ENCODE measurements around the gene BET1. TPM values are rescaled to one million over a fixed set of nuclear protein-coding genes. Genes with fewer than 3 reads are reported as not detected.

Gene BET1
- total RNA-seq, 1 experiment from 2014 or later, result 43.2 TPM

DNA sequence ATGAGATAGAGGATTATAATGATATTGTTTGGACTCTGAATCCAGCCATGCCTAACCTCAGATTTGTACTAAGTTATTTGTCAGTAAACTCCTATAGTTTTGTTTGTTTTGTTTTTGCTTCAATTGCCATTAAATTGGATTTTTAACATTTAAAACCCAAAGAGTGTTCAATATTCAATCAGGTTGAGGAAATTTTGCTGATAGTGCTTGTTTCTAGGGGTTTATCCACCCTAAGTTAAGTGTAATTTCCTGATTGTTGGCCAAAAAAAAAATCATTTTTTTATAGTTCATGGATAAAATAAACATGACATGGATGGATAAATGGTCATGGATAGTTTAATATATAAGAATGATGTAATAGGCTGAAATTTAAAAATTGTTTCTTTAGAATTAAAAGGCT lies 11.4 kb upstream of the BET1 start:
- no peak for DNase-seq (ENCODE audit: extremely low read depth, low read depth)

- DNase-seq (ENCODE audit: extremely low read depth, low read depth), result no peak
Measured at GRCh38 chr7:94012746-94013145, 8.6 kb upstream of the BET1 start.

GRCh38 chr7:94011714-94012353 lies 7.7 kb upstream of the BET1 start:
- DNase-seq (ENCODE audit: extremely low read depth, low read depth), result no peak

DNA sequence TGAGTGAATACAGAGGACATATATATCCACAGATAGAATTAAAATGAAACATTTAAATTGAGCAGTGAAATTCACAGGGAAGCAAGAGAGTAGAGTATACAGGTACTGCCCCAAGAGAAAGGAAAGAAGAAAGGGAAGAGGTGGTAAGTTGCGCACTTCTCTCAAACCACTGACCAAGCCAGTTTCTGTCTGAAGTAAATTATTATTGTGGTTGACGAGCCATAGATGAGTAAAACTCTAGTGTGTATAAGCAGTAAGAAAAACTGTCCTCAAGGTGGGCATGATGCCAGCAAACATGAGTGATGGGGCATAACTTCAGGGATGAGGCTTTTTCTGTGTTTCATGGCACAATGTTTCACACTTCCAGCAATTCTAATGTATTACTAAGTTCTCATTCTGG lies 4.4 kb upstream of the BET1 start:
- no peak for DNase-seq (ENCODE audit: extremely low read depth, low read depth)

- no peak for DNase-seq (ENCODE audit: extremely low read depth, low read depth)
Measured at GRCh38 chr7:94005753-94006152, 1.6 kb upstream of the BET1 start.

- DNase-seq (ENCODE audit: extremely low read depth, low read depth), result peak; percentile 2
Measured at GRCh38 chr7:94003446-94004023, 620 bp downstream of the BET1 start.

- no peak for DNase-seq (ENCODE audit: extremely low read depth, low read depth)
Measured at GRCh38 chr7:94001396-94001795, 2.8 kb downstream of the BET1 start.

- DNase-seq (ENCODE audit: extremely low read depth, low read depth), result no peak
Measured at GRCh38 chr7:93997868-93998267, 6.3 kb downstream of the BET1 start.

- no peak for DNase-seq (ENCODE audit: extremely low read depth, low read depth)
Measured at GRCh38 chr7:93992421-93993110, 11.6 kb downstream of the BET1 start.

GRCh38 chr7:93987297-93987696 lies 16.9 kb downstream of the BET1 start:
- DNase-seq (ENCODE audit: extremely low read depth, low read depth), result no peak

- DNase-seq (ENCODE audit: extremely low read depth, low read depth), result no peak
Measured at GRCh38 chr7:93985101-93985500, 19.1 kb downstream of the BET1 start.

- no peak for DNase-seq (ENCODE audit: extremely low read depth, low read depth)
Measured at GRCh38 chr7:93984024-93984423, 20.1 kb downstream of the BET1 start.

DNA sequence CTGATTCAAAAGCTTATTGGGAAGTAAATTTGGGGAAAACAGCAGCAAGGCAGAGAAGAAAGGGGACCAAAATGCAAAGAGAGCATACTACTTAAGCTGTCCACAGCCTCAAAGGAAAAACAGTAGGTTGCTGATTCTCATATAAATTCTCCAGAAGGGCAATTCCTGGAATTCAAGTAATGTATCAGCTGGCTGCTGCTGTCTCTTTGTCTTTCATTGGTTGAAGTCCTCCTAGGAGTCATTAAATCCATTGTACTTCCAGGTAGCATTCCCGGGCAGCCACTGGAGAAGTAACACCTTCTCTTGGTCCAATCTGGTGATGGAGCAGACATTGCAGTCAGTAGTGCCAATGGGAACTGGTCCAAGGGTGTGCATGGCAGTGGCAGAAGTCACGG lies 22.7 kb downstream of the BET1 start:
- no peak for DNase-seq (ENCODE audit: extremely low read depth, low read depth)

DNA sequence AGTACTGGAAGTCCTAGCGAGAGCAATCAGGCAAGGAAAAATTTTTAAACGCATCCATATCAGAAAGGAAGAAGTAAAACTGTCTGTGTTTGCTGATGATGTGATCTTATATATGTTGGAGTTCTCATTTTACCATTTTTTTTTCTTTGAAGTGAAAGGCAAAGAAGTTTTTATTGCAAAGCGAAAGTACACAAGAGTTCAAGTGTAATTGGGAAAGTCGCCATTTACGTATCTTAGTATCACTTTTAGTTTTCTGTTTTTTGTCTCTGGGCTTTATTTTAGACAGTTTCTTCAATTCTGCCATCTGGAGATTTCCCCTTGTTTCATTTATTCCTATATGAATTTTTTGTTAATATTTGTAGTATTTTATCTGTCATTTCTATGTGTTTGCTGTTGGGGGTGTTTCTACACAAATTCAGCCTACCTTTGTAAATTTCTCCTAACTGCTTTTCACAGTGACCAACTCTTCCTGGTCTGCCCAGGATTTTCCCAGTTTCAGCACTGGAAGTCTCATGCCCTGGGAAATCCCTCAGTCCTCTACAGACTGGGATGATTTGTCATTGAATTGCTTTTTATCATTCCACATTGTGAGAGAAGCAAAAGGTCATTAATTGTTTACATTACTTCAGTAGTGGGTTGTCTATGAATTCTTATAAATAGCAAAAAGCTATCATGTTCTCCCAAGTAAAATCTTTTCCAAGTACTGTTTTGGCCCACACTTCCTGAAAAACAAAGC lies 23.2 kb downstream of the BET1 start:
- no peak for DNase-seq (ENCODE audit: extremely low read depth, low read depth)

DNA sequence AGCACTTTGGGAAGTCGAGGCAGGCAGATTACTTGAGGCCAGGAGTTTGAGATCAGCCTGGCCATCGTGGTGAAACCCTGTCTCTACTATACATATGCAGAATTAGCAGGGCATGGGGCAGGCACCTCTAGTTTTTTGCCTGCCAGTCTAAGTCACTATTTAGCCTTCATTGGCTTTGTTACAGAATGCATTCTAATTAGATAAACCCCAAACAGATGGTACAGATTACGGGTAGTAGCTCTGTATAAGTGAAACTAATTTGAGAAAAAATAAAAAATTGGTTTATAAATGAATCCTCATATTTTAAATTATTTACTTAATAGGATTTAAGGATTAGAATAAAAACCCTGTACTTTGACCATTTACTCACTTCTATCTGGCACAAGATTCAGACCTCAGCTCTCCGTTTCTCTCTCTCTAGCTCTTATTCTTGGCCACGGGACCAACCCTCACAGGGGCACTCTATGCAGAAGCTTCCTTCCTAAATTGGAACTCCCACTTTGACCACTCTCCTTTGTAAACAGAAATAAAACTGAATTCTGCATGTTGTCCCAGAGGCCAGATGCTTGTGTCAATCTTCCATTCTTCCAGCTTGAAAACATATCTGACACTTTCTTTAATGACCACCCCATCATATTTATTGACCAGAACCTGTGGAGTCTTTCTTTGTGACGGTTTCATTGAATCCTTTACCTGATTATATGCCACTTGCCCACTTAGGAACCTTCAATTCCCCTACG lies 26.8 kb downstream of the BET1 start:
- DNase-seq (ENCODE audit: extremely low read depth, low read depth), result no peak

- no peak for DNase-seq (ENCODE audit: extremely low read depth, low read depth)
Measured at GRCh38 chr7:93973134-93973533, 31.0 kb downstream of the BET1 start.

GRCh38 chr7:93972029-93972725 lies 32.0 kb downstream of the BET1 start:
- DNase-seq (ENCODE audit: extremely low read depth, low read depth), result no peak

DNA sequence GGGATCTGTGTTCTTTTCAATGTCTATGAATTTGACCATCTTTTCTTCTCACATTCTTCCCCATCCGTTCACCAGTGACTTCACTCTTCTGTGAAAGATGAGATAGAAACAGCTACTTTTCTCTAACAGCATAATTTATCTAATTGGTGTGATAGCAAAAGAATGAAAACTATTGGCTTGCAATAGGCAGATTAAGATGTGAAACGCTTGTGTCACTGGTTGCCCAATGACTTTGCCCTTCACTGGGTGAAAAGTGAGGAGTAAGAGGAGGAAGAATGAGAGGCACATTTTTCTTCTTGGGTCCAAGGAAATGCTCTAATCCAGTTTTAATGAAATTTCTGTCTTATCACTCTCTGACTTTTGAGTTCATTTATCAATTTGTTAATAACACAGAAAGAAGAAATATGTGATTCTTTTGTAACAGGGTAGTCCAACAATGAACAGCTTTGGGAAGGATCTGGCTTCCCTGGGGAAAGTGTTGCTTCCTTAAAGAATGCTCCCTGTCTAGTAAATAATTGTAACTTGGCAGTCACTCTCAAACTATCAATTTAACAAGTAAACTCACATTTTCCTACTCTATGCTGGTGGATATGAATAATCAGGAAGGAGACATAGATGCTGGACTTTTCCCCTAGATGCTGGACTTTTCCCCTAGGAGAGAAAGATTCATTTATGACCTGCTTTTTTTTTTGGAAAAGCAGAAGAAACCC lies 35.1 kb downstream of the BET1 start:
- DNase-seq (ENCODE audit: extremely low read depth, low read depth), result no peak

DNA sequence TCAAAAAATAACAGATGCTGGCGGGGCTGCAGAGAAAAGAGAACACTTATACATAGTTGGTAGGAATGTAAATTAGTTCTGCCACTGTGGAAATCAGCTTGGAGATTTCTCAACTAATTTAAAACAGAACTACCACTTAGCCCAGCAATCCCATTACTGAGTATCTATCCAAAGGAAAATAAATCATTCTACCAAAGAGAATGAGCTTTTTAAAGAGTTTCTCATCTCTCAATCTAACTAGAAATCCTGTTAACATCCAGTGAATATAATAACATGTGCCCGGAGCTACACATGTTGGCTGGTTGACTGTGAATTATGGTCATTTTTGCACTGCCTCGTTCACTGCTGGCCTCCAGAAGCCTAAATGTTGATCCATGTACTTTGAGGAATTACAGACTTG lies 39.3 kb downstream of the BET1 start:
- DNase-seq (ENCODE audit: extremely low read depth, low read depth), result no peak

DNA sequence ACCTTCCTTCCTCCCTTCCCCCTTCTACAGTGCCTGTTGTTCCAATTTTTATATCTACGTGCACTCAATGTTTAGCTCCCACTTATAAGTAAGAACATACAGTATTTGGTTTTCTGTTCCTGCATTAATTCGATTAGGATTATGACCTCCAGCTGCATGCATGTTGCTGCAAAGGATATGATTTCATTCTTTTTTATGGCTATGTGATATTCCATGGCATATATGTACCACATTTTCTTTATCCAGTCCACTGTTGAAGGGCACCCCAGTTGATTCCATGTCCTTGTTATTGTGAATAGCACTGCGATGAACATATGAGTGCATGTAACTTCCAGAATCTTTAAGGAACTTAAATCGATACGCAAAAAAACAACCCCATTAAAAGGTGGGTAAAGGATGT lies 39.9 kb downstream of the BET1 start:
- DNase-seq (ENCODE audit: extremely low read depth, low read depth), result no peak
